HEK293T (cell line): ENCODE measurements around the gene MUCL3.

Source experiments
- CTCF ChIA-PET: fragments of 350-600 bp; formaldehyde crosslinking; extraction: SDS; loops from one replicate; lab custom pipeline; 2021; ENCODE audit warnings: antibody characterized with exemption, inconsistent platforms; lab: Yijun Ruan, JAX
- POLR2A ChIA-PET: fragments of 350-600 bp; formaldehyde crosslinking; extraction: SDS; loops from one replicate; lab custom pipeline; 2020; ENCODE audit warnings: antibody characterized with exemption, inconsistent platforms; lab: Yijun Ruan, JAX
- DNase-seq: peaks from one replicate; pipeline ENCODE4 v3.0.0; 2012; ENCODE audit warnings: mixed read lengths; ENCODE audit errors: extremely low spot score
- ARNT ChIP-seq: fragments of 450-650 bp; IDR thresholded peaks from 2 replicates; pipeline ENCODE4 v1.6.1; 2017; ENCODE audit warnings: mild to moderate bottlenecking
- BHLHE40 ChIP-seq: fragments of 450-650 bp; IDR thresholded peaks from 2 replicates; pipeline ENCODE4 v1.6.1; 2016; ENCODE audit warnings: mild to moderate bottlenecking, moderate library complexity, borderline replicate concordance
- CTBP1 ChIP-seq: fragments of 450-650 bp; IDR thresholded peaks from 2 replicates; pipeline ENCODE4 v1.6.1; 2016; ENCODE audit warnings: borderline replicate concordance
- ELF4 ChIP-seq: fragments of 450-650 bp; IDR thresholded peaks from 2 replicates; pipeline ENCODE4 v1.6.1; 2017; ENCODE audit warnings: antibody characterized with exemption
- FOXA1 ChIP-seq: fragments of 450-650 bp; IDR thresholded peaks from 2 replicates; pipeline ENCODE4 v1.6.1; 2016; ENCODE audit warnings: mild to moderate bottlenecking
- FOXK2 ChIP-seq: fragments of 450-650 bp; IDR thresholded peaks from 2 replicates; pipeline ENCODE4 v1.6.1; 2016; ENCODE audit warnings: mild to moderate bottlenecking
- FOXM1 ChIP-seq: fragments of 450-650 bp; IDR thresholded peaks from 2 replicates; pipeline ENCODE4 v1.6.1; 2017; ENCODE audit warnings: mild to moderate bottlenecking, borderline replicate concordance
- HDGF ChIP-seq: fragments of 450-650 bp; IDR thresholded peaks from 2 replicates; pipeline ENCODE4 v1.6.1; 2017; ENCODE audit warnings: antibody characterized with exemption, borderline replicate concordance
- L3MBTL2 ChIP-seq: fragments of 450-650 bp; conservative IDR thresholded peaks from 2 replicates; pipeline ENCODE4 v1.6.1; 2016; ENCODE audit warnings: mild to moderate bottlenecking
- LEF1 ChIP-seq: fragments of 450-650 bp; IDR thresholded peaks from 2 replicates; pipeline ENCODE4 v1.6.1; 2017; ENCODE audit warnings: mild to moderate bottlenecking, borderline replicate concordance
- NFRKB ChIP-seq: fragments of 450-650 bp; IDR thresholded peaks from 2 replicates; pipeline ENCODE4 v1.6.1; 2016; ENCODE audit warnings: mild to moderate bottlenecking, moderate library complexity
- SP1 ChIP-seq: fragments of 450-650 bp; IDR thresholded peaks from 2 replicates; pipeline ENCODE4 v1.6.1; 2017
- SUZ12 ChIP-seq: fragments of 450-650 bp; IDR thresholded peaks from 2 replicates; pipeline ENCODE4 v1.6.1; 2016; ENCODE audit warnings: mild to moderate bottlenecking
- TARDBP ChIP-seq: fragments of 450-650 bp; IDR thresholded peaks from 2 replicates; pipeline ENCODE4 v1.6.1; 2016
- ZNF384 ChIP-seq: fragments of 450-650 bp; IDR thresholded peaks from 2 replicates; pipeline ENCODE4 v1.6.1; 2016
- TF ChIP-seq, protein P1 (sequence below): fragments of 450-650 bp; IDR thresholded peaks from 2 replicates; pipeline ENCODE4 v1.6.1; 2016

Gene MUCL3

DNA sequence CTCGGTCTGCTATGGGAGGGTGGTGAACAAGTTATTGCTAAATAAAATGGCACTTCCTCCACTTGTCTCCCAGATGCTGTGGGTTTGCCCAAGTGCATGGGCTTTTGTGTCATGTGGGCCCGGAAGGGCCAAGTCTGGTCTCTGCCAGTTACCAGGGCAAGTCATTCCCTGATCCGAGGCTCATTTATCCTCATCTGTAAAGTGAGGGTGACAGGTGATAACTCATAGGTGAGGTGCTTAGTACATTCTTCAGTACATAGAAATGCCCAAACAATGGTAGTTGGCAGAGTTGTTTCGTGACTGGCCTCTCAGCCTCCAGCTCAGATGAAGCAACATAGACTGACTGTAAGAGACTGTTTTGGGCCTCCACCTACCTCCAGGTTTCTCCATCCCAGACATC, 2.0 kb upstream of the MUCL3 start:
- POLR2A ChIA-PET, result interaction anchor here (1.0 to 1.9 kb wide), 2 partner anchors 17 to 25 kb away, joined by 3 to 5 read pairs; partner anchors contain the start of gene VARS2
- DNase-seq, result no peak
- CTCF ChIA-PET, result interaction anchor here (0.6 kb wide), 1 partner anchor 521 kb away, joined by 3 read pairs; no protein-coding TSS in a partner anchor
- TF ChIP-seq BHLHE40 (no peak), FOXA1 (no peak), FOXK2 (no peak), NFRKB (no peak), HDGF (no peak), ELF4 (no peak), L3MBTL2 (no peak), SUZ12 (no peak), SP1 (no peak), TARDBP (no peak)
- TF ChIP-seq, protein P1, sequence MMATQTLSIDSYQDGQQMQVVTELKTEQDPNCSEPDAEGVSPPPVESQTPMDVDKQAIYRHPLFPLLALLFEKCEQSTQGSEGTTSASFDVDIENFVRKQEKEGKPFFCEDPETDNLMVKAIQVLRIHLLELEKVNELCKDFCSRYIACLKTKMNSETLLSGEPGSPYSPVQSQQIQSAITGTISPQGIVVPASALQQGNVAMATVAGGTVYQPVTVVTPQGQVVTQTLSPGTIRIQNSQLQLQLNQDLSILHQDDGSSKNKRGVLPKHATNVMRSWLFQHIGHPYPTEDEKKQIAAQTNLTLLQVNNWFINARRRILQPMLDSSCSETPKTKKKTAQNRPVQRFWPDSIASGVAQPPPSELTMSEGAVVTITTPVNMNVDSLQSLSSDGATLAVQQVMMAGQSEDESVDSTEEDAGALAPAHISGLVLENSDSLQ, result no peak

DNA sequence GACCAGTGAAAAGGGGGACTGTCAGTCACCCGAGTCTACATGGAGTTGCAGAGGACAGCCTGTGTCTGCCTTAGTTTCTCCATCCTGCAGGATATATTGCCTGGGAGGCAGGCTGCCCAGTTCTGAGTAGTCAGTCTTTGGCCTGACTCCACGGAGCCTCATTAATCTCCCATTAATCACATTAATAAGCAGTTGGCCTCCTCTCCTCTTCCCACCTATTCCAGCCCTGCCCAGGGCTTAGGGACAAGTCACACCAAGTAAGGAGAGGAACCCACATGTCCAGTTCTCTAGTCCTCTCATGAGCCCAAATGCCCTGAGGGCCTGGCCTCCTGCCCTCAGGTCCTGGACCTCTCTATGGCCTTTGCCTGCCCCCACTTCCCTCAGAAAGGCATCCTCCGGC, 1.3 kb upstream of the MUCL3 start:
- ChIA-PET CTCF (interaction anchor here (0.6 to 1.0 kb wide), 2 partner anchors 140 to 522 kb away, joined by 3 to 4 read pairs; no protein-coding TSS in a partner anchor), POLR2A (interaction anchor here (1.0 to 1.3 kb wide), 2 partner anchors 26 kb away, joined by 3 to 4 read pairs; partner anchors contain the start of gene VARS2)
- TF ChIP-seq, protein P1, result no peak
- TF ChIP-seq TARDBP (no peak), FOXK2 (no peak)
- DNase-seq, result no peak

DNA sequence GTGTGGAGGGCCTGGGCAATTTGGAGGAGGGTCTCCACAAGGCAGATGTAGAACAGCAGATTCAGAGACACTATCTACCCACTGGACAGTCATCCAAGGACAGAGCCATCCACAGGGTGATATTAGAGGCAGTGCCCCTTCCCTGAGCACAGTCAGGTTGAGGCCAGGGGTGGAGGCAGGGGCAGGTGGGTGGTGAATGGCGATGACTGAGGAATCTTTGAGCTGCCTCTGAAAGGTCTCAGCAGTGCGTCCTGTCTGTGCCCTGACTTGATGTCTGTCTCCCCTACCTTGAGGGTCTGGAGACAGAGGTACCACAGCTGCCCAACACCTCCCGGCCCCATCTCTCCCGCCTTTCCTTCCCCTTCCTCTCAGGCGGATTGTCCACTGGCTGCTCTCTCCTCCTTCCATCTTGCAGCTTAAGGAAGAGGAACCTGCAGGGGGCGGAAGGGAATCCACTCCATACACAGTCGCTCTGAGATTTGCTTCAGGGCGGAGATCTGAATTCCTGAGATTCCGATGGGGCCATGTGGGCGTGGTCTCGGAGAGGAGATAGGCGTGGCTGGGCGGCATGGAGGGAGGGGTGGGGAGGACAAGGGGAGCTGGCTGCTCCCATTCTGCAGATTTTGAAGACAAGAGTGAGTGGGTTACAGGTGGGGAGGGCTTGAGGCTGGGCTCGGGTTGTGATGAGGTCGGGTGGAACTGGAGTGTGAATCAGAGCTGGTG, 1.7 kb downstream of the MUCL3 start:
- ChIA-PET POLR2A (interaction anchor here (0.8 to 1.9 kb wide), 4 partner anchors 13 to 35 kb away, joined by 3 to 7 read pairs (median 5); partner anchors contain the start of gene VARS2), CTCF (interaction anchor here (0.7 to 2.1 kb wide), 8 partner anchors 11 to 173 kb away, joined by 3 to 7 read pairs (median 3); partner anchors contain the start of genes PSORS1C1 and SFTA2)
- peak; percentile 84 for DNase-seq
- TF ChIP-seq LEF1 (no peak), BHLHE40 (no peak), SUZ12 (no peak), FOXK2 (no peak), L3MBTL2 (no peak), HDGF (no peak), FOXA1 (no peak), TARDBP (no peak), CTBP1 (no peak), FOXM1 (no peak), SP1 (no peak), NFRKB (no peak)
- TF ChIP-seq, protein P1, result no peak

DNA sequence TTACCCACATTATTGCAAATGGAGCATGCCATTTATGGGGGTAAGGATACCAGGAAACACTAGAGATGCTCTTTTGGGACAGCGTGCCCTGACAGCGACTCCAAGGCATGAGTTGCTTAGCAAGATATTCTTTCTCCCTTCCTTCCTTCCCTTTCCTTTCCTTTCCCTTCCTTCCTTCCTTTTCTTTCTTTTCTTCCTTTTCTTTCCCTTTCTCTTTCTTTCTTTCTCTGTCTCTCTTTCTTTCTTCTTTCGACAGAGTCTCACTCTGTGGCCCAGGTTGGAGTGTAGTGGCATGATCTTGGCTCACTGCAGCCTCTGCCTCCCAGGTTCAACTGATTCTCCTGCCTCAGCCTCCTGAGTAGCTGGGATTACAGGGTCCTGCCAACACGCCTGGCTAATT, 3.3 kb downstream of the MUCL3 start:
- TF ChIP-seq FOXK2 (no peak), ARNT (no peak)
- ChIA-PET POLR2A (interaction anchor here (1.9 kb wide), 1 partner anchor 12 kb away, joined by 7 read pairs; no protein-coding TSS in a partner anchor), CTCF (interaction anchor here (0.9 kb wide), 1 partner anchor 126 kb away, joined by 4 read pairs; no protein-coding TSS in a partner anchor)
- no peak for DNase-seq

DNA sequence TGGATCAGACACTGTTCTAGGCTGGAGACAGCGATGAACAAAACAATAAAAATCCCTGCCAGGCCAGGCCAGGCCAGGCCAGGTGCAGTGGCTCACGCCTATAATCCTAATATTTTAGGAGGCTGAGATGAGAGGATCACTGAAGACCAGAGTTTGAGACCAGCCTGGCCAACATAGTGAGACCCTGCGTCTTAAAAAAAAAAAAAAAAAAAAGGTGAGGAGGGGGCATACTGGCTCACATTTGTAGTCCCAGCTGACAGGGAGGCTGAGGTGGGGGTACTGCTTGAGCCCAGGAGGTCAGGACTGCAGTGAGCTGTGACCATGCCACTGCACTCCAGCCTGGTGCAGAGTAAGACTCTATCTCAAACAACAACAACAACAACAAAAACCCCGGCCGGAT, 4.5 kb downstream of the MUCL3 start:
- ChIA-PET CTCF (interaction anchor here (0.6 to 0.9 kb wide), 2 partner anchors 30 to 125 kb away, joined by 3 to 4 read pairs; no protein-coding TSS in a partner anchor), POLR2A (no interaction called here)
- no peak for DNase-seq

DNA sequence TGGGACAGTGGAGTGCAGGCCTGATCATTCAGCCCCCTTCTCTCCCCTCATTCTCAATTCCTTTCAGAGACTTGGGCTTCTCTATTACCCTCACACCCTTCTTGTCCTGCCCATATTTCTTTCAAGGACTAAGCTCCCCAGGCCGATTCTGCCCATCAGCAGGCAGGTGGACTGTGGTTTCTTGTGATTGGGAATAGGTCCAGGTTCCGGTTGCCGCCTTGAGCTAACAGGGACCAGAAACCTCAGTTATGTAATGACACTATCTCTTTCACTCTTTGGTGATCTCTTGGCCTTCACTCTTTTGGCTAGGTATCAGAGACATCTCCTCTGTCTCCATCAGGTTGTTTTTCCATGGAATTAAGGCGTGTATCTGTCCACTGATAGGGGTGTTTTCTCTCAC, 6.5 kb downstream of the MUCL3 start:
- ChIA-PET POLR2A (no interaction called here), CTCF (no interaction called here)
- DNase-seq, result no peak
- TF ChIP-seq HDGF, result no peak
- TF ChIP-seq LEF1, result no peak
- TF ChIP-seq SP1, result no peak
- TF ChIP-seq L3MBTL2, result no peak
- no peak for TF ChIP-seq BHLHE40
- no peak for TF ChIP-seq NFRKB
- no peak for TF ChIP-seq ARNT
- TF ChIP-seq, protein P1, result no peak
- TF ChIP-seq FOXM1, result no peak
- TF ChIP-seq FOXK2, result no peak
- no peak for TF ChIP-seq TARDBP
- TF ChIP-seq SUZ12, result no peak
- no peak for TF ChIP-seq ELF4
- TF ChIP-seq ZNF384, result no peak
- TF ChIP-seq CTBP1, result no peak
- TF ChIP-seq FOXA1, result no peak

More for the DNA sequence above, 4.5 kb downstream of the MUCL3 start:
- TF ChIP-seq ZNF384 (no peak), CTBP1 (no peak), FOXK2 (no peak), LEF1 (no peak), ARNT (no peak), SP1 (no peak), FOXA1 (no peak), ELF4 (no peak), SUZ12 (no peak), BHLHE40 (no peak), L3MBTL2 (no peak), HDGF (no peak), FOXM1 (no peak)
